Measurements from ENCODE around the gene MAPK11.

The MAPK11 gene

DNA sequence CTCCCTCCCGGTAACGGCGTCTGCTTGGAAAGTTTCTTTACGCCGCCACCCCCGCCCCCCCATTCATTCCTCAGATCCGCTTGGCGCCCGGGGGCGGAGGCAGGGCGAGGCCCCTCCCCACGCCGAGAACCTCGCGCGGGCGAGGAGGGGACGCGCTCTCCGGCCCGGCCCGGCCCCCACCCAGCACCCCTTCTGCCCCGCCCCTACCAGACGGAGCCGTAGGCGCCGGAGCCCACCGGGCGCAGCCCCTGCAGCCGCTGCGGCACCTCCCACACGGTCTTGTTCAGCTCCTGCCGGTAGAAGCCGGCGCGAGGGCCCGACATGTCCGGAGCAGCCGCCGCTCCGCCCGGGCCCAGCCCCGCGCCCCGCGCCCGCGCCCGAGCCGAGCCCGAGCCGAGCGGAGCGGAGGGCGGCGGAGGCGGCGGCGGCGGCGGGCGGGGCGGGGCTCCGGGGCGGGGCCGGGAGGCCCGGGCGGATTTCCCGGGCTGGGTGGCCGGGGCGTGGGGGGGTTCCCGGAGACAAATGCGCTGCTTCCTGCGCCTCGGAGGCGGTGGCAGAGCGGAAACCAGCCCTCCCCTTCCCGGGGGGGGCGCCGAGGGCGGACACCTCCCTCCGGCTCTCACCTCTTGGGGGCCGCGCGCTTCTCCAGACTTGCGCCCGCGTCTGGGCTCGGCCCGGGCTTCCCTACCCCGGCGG lies at the start of gene MAPK11:
Gene MAPK11 (minus strand): TSS at position 411 of the 696 bp plus-strand sequence. CDS start 88 bp downstream, at position 323.
- DNase-seq, result peak in 1 of 2 experiments; percentile 66

DNA sequence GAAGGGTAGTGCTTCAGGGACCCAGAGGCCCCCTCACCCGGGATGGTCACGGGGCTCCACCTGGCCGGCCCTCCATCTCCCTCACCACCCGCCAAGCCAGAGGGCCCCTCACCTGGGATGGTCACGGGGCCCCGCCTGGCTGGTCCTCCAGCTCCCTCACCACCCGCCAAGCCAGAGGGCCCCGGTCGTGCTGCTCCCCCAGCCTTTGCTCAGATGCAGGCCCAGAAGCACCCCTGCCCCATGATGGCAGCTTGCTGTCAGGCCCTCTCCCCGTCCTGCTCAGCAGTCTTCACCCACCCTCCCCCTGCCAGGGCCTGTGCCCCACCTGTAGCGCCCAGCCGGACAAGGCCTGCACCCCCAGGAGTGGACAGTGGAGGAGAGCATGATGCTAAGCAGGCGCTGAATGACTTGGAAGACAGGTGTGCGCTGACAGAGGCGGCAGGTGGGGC lies 49.3 kb upstream of the MAPK11 start:
- no peak for DNase-seq

DNA sequence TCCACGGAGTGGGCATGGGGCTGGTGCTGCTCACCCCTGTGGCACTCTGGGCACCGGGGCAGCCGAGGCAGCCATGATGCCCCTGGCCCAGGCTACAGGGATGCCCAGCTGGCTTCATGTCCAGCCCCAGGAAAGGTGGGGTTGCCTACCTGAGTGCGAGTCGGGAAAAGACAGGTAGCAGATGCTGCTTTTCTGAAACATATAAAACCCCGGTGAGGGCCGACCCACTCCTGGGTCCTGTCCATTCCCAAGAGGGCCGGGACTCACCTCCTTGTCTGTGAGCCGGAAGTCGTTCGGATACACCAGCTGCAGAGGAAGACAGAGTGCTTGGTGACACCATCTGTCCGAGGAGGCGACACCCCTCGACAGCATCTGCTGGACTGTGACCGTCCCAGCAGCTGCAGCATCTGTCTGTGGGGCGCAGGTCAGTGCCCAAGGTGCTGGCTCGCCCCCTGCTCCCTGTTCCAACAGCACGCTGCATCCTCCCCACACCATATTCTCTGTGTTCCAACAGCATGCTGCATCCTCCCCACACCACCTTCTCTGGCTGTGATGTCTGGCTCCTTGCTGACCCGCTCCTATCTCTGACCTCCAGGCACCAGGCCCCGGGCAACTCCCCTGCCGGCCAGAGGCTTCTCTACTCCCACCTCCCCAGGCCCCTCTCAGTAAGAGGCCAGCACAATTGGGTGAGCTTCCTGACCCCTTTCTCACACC lies 48.7 kb upstream of the MAPK11 start:
- no peak for DNase-seq

DNA sequence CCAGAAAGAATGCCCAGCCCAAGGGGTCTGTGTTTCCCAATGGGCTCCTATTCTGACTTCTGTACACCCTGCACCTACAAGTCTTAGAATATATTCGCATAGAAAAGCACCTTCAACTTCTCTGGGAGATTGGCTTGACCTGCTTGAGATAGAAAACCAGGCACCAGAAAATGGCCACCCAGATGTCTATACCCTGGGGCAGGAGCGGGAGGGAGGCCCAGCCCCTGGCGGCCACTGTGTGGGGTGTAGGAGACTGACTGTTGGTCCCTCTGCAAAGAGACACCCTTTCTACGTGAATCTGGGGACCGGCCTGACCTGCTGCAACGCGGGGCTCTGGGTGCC lies 48.1 kb upstream of the MAPK11 start:
- DNase-seq, result no peak

DNA sequence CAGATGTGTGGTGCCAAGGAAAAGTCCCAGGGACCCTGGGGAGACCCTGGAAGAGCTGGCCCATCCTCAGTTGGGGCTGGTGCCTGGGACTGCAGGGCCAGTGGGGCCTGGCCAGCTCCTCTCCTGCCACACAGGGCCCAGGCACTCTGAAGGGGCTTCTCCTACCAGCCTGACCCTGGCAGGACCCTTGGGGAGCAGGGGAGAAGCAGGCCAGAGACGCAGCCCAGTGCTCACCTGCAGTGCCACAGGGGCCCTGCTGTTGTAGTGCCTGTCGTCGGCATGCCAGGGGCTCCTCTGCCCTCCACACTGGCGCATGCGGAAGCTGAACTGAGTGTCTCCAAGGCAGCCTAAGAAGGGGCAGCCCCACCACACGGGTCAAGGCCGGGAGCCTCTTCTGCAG lies 47.5 kb upstream of the MAPK11 start:
- DNase-seq, result no peak

DNA sequence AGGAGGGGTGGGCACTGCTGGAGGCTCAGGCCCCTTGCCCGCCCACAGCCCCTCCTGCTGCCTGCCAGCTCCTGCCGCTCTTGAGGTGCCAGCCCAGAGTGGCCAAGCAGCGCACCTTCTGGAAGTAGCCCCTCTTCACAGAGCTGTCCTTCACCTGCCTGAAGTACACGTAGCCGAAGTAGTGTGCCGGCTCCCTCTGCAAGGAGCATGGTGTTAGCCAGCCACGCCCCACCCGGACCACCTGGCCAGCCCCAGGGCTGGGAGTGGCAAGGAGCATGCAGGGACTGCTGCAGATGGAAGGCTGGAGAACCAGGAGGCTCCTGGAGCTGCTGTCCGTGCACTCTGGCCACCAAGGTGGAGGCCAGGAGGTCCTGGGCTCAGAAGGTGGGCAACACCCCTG lies 47.0 kb upstream of the MAPK11 start:
- DNase-seq, result no peak

DNA sequence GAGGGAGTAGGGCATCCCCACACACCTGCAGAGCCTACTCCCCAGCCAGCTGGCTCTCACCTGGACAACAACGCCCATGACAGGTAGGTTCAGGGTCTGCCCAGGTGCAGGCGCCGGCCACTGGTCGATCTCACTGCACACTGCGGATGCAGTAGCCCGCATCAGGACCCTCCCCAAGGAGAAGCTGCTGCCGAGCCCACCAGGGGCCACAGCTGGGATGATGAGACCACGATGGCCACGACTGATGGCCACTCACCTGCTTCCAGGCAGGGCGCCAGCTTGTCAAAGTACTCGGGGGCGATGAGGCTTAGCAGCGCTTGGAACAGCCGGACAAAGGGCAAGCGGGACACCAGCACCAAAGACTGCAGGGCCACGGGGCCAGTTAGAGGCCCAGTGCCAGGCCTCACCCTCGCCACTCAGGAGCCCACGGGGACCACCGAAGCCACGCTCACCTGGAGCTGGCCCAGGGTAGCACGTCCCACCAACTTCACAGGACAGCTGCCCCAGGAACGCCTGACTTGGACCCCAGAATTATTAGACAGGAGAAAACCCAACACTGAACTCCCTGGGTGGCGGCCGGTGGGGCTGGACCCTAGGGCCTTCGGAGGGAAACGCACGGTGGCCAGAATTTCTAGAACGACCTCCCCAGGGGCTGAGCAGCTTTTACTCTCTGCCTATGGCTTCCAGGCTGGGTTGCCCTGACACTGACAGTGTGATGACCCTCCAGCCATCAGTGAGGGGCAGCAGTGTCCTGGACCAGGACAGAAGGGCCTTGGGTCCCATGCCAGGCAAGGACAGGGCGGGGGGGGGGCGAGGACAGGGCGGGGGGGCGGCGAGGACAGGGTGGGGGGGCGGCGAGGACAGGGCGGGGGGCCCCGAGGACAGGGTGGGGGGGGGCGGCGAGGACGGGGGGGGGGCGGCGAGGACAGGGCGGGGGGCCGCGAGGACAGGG lies 46.2 kb upstream of the MAPK11 start:
- no peak for DNase-seq

DNA sequence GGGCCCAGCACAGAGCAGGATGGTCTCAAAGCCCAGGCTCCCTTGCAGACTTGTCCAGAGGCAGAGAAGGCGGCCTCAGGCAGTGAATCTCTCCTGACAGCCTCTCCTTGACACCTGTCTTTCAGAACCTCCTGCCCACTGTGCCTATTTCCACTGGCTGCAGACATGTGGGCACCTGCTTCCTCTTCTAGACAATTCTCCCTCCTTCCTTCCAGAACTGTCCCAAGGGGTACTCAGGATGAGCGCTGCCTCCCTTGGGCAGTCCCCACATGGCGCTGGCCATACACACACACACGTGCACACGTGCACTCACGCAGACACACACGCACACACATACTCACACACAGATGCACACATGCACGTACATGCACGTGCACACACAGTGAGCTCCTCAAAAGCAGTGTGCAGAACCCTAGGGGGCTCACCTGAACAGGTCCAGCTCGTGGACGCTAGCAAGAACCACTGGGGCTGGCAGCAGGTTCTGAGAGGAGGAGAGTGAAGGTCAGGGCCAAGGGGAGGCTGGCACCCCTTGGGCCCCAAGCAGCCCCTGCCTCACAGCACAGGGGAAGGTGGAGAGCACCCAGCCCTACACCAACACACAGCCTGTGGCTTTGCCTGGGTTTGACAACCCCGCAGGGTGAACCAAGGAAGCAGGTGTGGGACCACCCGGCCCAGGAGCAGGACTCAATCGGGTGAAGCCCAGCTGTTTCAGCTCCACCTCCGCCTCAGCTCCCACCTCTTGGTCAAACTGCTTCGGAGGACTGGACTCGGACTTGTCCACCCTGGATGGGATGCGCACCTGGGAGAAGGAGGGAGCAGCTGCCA lies 45.3 kb upstream of the MAPK11 start:
- DNase-seq, result no peak

DNA sequence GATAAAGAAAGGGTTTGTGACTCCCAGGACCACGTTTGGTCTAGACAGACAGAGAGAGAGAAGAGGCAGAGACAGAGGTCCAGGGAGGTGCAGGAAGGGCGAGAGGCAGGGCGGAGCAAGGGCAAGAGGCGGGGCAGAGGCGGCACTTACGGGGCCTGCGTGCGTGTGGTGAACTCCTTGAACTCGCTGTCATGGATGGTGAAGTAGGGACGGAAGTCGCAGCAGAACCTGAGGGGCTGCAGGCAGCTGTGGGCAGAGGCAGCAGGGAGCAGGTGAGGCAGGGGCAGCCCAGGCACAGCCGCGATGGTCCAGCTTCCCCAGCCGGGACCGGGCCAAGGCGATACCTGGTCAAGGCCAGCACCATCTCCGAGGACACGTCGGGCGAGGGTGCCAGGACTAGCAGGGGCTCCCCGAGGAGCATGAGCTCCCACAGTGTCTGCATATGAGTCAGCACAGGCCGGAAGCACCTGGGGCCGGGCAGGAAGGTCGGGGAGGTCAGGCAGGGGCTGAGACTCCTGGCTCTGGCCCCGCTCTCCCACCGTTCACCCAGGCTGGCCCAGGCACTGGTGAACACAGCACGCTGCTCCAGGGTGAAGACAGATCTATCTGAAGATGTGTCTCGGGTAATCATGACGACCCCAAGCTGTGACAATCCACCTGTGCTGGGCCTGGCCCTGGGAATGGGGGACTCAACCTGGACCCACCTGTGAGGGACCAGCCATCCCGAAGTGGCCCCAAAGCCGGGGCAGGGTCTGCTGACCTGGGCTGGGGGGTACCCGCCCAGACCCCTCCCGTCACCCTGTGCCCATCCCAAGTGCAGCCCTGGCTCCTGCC lies 44.5 kb upstream of the MAPK11 start:
- no peak for DNase-seq

DNA sequence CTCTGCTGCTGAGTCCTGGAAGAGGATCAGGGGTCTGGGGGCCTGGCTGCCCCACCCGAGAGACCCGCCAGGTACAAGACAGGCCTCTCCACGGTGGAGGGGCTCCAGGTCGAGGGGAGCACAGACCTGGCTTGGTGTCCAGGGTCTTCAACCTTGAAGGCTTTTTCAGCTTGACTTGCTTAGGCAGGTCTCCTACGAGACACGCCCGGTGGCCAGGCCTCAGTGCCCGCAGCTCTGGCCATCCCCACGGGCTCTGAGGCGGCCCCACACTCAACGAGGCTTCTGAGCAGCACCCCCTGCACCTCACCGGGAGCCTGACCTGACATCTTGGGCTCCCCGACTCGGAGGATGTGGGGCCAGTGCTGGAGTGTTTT lies 43.9 kb upstream of the MAPK11 start:
- DNase-seq, result no peak

DNA sequence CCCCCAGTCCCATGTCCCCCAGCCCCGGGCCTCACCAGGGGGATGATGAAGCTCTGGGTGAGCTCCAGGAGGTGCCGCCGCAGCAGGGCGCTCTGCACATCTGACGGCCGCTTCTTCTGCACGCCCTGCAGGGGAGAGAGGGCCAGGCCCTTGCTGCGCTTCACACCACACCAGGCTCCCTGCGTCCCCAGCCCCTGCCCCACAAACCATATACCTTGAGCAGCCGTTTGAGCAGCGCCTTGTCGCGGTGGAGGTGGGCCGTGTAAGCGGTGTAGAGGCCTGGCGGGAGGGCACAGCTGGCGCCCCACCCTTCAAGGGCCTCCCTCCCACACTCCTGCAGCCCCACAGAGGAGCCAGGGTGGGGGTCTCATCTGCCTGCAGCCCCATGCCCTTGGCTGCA lies 43.4 kb upstream of the MAPK11 start:
- DNase-seq, result no peak

DNA sequence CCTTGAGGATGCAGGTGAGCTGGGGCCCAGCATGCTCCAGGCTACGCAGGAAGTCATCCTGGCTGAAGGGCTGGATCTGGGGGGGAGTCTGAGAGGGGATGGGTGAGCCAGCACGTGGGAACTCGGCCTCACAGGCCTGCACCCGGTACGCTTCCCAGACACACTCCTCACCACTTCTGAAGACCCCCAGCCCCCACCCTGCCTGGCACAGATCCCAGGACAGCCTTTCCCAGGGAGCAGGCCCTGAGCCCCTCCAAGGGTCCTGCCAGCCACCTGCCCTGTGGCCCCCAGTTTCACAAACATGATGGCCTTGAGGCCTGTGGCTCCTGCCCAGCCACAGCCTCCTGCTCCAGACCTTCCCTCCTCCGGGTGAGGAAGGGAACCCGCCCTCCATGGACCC lies 42.8 kb upstream of the MAPK11 start:
- no peak for DNase-seq

DNA sequence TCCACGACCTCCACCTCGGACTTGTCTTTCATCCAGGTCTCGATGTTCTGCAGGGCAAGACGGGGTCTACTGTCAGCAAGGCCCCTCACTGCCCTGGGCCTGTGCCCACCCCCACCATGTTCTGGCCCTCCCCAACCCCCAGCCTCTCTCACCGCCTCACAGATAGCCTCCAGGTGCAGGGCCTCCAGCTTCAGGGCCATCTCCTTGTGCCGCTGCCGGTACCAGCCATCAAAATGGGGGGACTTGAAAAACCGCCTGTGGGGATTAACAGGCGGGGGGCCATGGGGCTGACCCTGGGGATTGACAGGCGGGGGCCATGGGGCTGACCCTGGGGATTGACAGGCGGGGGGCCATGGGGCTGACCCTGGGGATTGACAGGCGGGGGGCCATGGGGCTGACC lies 42.2 kb upstream of the MAPK11 start:
- no peak for DNase-seq

DNA sequence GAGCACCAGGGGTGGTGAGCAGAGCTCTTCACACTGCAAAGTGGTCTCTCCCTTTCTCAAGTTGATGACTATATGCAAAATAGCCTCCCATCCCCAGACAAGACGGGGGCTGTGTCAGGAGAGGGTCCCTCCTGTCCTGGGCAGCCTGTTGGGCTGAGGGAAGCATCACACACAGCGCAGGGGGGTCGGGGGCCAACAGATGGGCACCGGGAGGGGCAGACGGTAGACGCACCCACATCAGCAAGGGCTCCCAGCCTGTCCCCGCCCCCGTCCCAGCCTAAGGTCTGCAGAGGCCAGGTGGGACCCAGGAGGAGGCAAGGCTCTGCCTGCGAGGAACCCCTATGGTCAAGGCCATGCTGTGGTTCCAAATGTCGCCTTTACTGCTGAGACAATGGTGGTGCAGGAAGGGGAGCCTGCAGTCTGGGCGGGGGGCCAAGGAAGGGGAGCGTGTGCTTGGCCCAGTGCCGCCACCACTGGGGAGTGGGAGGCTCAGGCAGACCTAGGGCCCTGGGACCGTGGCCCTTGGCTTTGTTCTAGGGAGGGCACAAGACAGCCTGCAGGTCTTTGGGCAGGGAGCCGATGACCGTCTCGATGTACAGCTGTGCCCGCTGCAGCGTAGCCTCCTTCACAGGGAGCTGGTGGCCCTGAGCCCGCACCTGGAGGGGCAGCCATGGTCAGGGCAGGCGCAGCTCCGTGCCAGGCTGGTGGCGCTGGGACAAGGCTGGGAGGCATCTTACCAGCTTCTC lies 41.6 kb upstream of the MAPK11 start:
- peak in 1 of 2 experiments; percentile 23 for DNase-seq

DNA sequence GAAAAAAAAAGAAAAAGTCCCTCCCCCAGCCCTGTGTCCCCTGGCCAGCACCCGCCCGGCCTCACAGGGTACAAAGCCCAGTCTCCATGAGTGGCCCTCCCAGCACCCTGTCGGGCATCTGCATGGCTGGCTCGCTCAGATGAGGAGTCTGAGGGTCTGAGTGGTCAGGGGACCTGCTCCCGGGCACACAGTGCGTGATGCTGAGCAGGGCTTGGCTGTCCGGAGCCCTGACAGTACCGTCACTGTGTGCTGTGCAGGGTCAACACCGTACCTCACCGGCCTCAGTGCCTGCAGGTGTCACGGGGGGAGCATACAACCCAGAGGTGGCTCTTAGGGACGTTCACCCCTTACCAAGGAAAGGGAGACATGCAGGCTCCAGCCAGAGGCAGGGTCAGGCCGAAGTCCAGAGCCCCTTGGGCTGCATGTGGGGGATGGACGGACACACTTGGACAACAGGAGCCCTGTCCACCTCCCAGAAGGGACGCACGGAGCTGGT lies 40.8 kb upstream of the MAPK11 start:
- no peak for DNase-seq

DNA sequence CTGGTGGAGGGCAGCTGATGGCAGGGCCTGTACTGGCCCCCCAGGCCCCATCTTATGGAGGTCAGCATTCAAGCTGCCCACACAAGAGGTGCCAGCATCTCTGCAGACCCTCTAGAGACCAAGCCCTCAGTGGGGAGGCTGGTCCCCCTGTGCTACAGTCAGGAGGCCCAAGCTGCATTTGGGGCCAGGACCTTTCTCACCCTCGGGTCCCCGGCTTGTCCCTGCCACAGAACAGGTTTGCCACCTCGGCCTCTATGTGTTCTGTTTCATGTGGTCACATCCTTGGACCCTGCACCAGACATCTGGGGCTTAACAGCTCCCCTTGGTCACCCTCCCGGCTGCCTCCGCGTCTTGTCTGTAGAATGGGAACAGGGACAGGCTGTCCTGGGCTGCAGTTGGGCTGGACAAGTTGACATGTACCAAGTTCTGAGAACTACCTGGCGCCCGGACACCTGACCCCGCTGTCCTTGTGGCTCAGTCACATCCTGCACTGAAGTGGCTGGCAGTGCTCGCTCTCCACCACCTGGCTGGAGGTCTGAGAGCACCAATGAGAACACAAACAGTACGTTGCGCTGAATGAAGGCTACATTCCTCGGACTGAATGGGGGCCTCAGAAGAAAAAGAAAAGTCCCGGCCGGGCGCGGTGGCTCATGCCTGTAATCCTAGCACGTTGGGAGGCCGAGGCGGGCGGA lies 40.0 kb upstream of the MAPK11 start:
- DNase-seq, result no peak

DNA sequence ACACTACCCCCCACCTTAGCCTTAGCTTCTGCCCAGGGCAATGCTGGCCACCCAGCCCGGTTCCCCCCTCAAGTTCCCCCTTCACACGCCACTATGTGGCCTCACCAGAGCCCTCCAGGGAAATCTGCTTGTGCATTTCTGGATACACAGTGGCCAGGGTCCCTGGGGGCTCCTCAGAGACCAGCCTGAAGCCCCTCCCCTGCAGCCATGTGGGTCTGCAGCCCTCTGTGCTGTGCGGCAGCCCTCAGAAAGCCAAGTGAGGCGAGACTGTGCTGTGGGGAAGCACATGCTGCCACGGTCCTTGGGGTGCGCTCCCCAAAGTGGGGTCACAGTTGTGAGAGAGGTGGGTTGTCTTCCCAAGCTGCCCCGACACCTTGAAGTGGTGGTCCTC lies 39.4 kb upstream of the MAPK11 start:
- DNase-seq, result no peak

DNA sequence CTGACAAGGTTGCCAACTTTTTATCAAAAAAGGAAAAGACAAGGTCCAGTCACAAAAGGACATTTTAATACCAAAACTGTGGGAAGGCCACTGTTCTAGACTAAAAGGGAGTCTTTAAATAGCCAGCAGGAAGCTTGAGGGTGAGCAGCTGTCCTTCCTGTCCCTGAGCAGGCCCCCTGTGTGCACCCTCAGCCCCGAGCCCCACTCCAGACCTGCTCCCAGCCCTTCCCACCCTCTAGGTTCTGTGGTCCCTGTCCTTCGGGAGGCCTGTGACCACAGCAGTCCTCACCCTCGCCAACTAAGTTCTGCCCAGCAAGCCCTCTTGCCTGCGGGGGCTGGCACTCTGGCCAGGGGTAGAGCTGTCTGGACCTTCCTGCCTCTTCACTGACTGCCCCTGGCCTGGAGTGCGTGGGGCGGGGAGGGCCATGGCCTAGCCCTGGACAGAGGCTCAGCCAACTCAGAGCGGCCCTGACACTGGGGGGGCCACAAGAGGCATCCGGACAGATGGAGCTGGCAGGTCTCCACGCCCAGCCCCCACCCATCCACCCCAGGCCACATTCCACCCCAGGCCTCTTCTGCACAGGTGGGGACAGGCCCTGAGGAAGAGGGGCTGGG lies 38.9 kb upstream of the MAPK11 start:
- DNase-seq, result no peak

DNA sequence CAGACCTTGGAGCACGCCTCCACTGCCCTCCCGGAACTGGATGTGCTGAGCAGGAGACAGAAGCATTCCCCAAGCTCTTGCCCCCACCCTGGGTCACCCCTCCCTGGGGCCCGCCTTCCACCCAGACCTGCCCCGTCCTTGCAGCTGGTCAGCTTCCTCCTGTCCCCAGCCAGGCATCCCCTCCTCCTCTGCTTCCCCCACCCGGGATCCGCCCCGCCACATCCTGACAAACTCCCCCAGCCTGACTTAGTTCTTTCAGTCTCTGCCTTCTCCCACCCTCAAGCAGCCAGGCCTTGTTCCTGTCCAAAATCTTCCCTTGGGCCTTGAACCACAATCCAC lies 38.4 kb upstream of the MAPK11 start:
- no peak for DNase-seq

Data from NCI-H446 (cell line).